CD4-positive, alpha-beta T cell (primary cell): ENCODE results near the gene MEP1B. TPM values are rescaled to one million over a fixed set of nuclear protein-coding genes. Genes with fewer than 3 reads are reported as not detected.

Experiments
- ATAC-seq: fragments of 200-7000 bp; cut with Tn5 transposase; one replicate; pipeline ENCODE4 v1.10.0; 2022; ENCODE audit warnings: mild to moderate bottlenecking; ENCODE audit not compliant: poor library complexity
- CTCF ChIA-PET: fragments of 350-600 bp; sonication (Branson Sonifier 250); formaldehyde crosslinking; loops from one replicate; lab custom pipeline; 2021; ENCODE audit warnings: antibody characterized with exemption, inconsistent platforms; lab: Charles Lee
- POLR2A ChIA-PET: fragments of 350-600 bp; sonication (Branson Sonifier 250); formaldehyde crosslinking; loops from one replicate; lab custom pipeline; 2021; ENCODE audit warnings: antibody characterized with exemption, inconsistent platforms; lab: Charles Lee
- DNase-seq, 14 experiments: peaks; one replicate each; pipeline ENCODE4 v3.0.0-alpha.2; 2013 to 2020; ENCODE audit warnings: mixed read lengths in 2 of 14
- H3K27ac ChIP-seq, 2 donors: one replicate each; pipeline versions ENCODE4 v1.5.1 to v1.7.0; 2013; ENCODE audit warnings: low read length in 2 of 2, low read depth in 1 of 2, mild to moderate bottlenecking in 1 of 2
- H3K27me3 ChIP-seq, 2 experiments: 1 replicate in 1 of 2; 2 replicates in 1 of 2; pipeline versions ENCODE4 v1.6.1 to v1.7.0; 2013; ENCODE audit warnings: low read length in 2 of 2, control low read depth in 1 of 2, mild to moderate bottlenecking in 1 of 2, moderate library complexity in 1 of 2; ENCODE audit not compliant: insufficient read depth in 2 of 2, control insufficient read depth in 1 of 2
- H3K36me3 ChIP-seq: one replicate; pipeline ENCODE4 v1.6.1; 2013; ENCODE audit warnings: low read length, control low read depth; ENCODE audit not compliant: insufficient read depth
- H3K4me1 ChIP-seq: one replicate; pipeline ENCODE4 v1.6.1; 2013; ENCODE audit warnings: low read length, control low read depth; ENCODE audit not compliant: insufficient read depth
- H3K4me3 ChIP-seq: one replicate; pipeline ENCODE4 v1.5.1; 2013; ENCODE audit warnings: mild to moderate bottlenecking, low read length, moderate library complexity
- H3K9me3 ChIP-seq, 2 experiments: 1 replicate in 1 of 2; 2 replicates in 1 of 2; pipeline versions ENCODE4 v1.6.1 to v1.7.0; 2013; ENCODE audit warnings: low read length in 2 of 2, mild to moderate bottlenecking in 2 of 2, control low read depth in 1 of 2, moderate library complexity in 1 of 2; ENCODE audit not compliant: control insufficient read depth in 1 of 2, insufficient read depth in 1 of 2
- H3K27ac Mint-ChIP-seq: one replicate; pipeline ENCODE4 v1.8.0; 2020; ENCODE audit warnings: mixed read lengths
- H3K27me3 Mint-ChIP-seq: one replicate; pipeline ENCODE4 v1.8.0; 2021; ENCODE audit warnings: mixed read lengths
- H3K36me3 Mint-ChIP-seq: one replicate; pipeline ENCODE4 v1.8.0; 2021; ENCODE audit warnings: low read depth, mixed read lengths
- H3K4me1 Mint-ChIP-seq: one replicate; pipeline ENCODE4 v1.8.0; 2021; ENCODE audit warnings: low read depth, mixed read lengths
- H3K4me3 Mint-ChIP-seq: one replicate; pipeline ENCODE4 v1.8.0; 2020; ENCODE audit warnings: mild to moderate bottlenecking, mixed read lengths
- H3K9me3 Mint-ChIP-seq: one replicate; pipeline ENCODE4 v1.8.0; 2020; ENCODE audit warnings: mixed read lengths
- intact Hi-C, 2 experiments: fragments of 100-400 bp; cut with DNase I in 1 of 2; cut with micrococcal nuclease in 1 of 2; formaldehyde crosslinking; loops; one replicate each; pipeline versions ENCODE4 v1.15.1 to v1.9.0; 2023 to 2025; cut with DNase I, micrococcal nuclease
- total RNA-seq, 174 experiments: library from RNA in 2 of 174; stranded (reverse) in 2 of 174; gene quantifications; one replicate each; pipeline ENCODE4 v1.2.3 and lab custom pipeline; 2021 to 2026
- TF ChIP-seq, protein P1 (sequence below): fragments of 200-600 bp; IDR thresholded peaks from one replicate; pipeline ENCODE4 v1.8.0; 2022; ENCODE audit warnings: antibody characterized with exemption, mild to moderate bottlenecking

The MEP1B gene
- total RNA-seq, 2 experiments from 2014 or later, result not detected

DNA sequence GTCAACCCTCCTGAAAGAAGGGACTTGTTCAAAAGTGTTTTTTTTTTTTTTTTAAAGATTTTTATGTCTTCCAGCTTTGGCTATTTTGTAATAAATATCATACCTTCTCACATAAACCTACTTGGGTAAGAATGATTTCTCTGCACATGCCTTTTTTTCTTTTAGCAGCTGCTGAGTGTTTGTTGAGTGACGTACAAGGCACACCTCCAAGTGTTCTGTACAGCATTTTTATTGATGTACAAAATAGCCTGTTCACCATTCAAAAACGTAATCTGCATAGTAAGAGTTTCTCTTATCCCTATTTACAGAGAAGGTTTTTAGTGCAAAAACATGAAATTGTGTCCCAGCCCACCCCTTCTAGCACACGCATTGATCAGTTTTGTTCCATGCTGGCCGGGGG, 77.6 kb downstream of the MEP1B start:
- H3K9me3 Mint-ChIP-seq, result no peaks in the 10 kb centered on the region
- intact Hi-C loops, result loop anchor here in 1 of 2 experiments (5.0 to 10.0 kb wide), 2 partner anchors 50 to 103 kb away; no protein-coding TSS in a partner anchor
- no peak overlapping the region for H3K27ac Mint-ChIP-seq
- no peaks in the 10 kb centered on the region for H3K4me1 Mint-ChIP-seq
- Histone ChIP-seq H3K27ac (no peak overlapping the region), H3K4me1 (no peaks in the 10 kb centered on the region), H3K27me3 (peaks cover 0 to 3% of the 10 kb centered on the region in 2 experiments), H3K36me3 (no peaks in the 10 kb centered on the region), H3K4me3 (no peak overlapping the region), H3K9me3 (no peaks in the 10 kb centered on the region)
- TF ChIP-seq, protein P1, sequence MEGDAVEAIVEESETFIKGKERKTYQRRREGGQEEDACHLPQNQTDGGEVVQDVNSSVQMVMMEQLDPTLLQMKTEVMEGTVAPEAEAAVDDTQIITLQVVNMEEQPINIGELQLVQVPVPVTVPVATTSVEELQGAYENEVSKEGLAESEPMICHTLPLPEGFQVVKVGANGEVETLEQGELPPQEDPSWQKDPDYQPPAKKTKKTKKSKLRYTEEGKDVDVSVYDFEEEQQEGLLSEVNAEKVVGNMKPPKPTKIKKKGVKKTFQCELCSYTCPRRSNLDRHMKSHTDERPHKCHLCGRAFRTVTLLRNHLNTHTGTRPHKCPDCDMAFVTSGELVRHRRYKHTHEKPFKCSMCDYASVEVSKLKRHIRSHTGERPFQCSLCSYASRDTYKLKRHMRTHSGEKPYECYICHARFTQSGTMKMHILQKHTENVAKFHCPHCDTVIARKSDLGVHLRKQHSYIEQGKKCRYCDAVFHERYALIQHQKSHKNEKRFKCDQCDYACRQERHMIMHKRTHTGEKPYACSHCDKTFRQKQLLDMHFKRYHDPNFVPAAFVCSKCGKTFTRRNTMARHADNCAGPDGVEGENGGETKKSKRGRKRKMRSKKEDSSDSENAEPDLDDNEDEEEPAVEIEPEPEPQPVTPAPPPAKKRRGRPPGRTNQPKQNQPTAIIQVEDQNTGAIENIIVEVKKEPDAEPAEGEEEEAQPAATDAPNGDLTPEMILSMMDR, result no peak
- H3K4me3 Mint-ChIP-seq, result no peak overlapping the region
- peaks cover 25% of the 10 kb centered on the region for H3K27me3 Mint-ChIP-seq
- DNase-seq, result no peak
- no peaks in the 10 kb centered on the region for H3K36me3 Mint-ChIP-seq
- POLR2A ChIA-PET, result no interaction called here
- CTCF ChIA-PET, result no interaction called here
- no peak for ATAC-seq

Other genes starting within 250 kb of the MEP1B start
- 10 to 100 TPM; 24.4 to 26.3 TPM for gene TRAPPC8, start 246.9 kb upstream of the MEP1B start, total RNA-seq
- gene RNF125, start 171.2 kb upstream of the MEP1B start, total RNA-seq, result 100 to 1,000 TPM; 107 to 112 TPM
- gene RNF138, start 98.2 kb upstream of the MEP1B start, total RNA-seq, result 100 to 1,000 TPM; 177 to 184 TPM